WERI-Rb-1 (cell line): ENCODE results near the gene IQGAP2.

Source experiments
- DNase-seq: peaks from one replicate; pipeline ENCODE4 v3.0.0-alpha.2; 2020
- H3K27ac ChIP-seq: fragments of 250-450 bp; sonication (Bioruptor Pico); 2 replicates; pipeline ENCODE4 v1.5.1; 2020; ENCODE audit warnings: mild to moderate bottlenecking, moderate library complexity
- H3K27me3 ChIP-seq: fragments of 250-450 bp; sonication (Bioruptor Pico); 2 replicates; pipeline ENCODE4 v1.5.1; 2021; ENCODE audit warnings: mild to moderate bottlenecking, low read depth, moderate library complexity; ENCODE audit not compliant: insufficient read depth, severe bottlenecking
- H3K36me3 ChIP-seq: fragments of 250-450 bp; sonication (Bioruptor Pico); 2 replicates; pipeline ENCODE4 v1.5.1; 2020; ENCODE audit warnings: mild to moderate bottlenecking, moderate library complexity
- H3K4me3 ChIP-seq: 2 replicates; pipeline ENCODE4 v1.5.1; 2011; ENCODE audit warnings: low read depth, mild to moderate bottlenecking, control low read depth, low read length
- H3K9me3 ChIP-seq: fragments of 250-450 bp; sonication (Bioruptor Pico); 2 replicates; pipeline ENCODE4 v1.5.1; 2021; ENCODE audit warnings: mild to moderate bottlenecking, moderate library complexity; ENCODE audit not compliant: severe bottlenecking
- CTCF ChIP-seq: IDR thresholded peaks from 2 replicates; pipeline ENCODE4 v1.5.1; 2011; ENCODE audit warnings: low read depth, mild to moderate bottlenecking, control low read depth, inconsistent platforms, low read length

Gene IQGAP2

GRCh38 chr5:76404223-76405211 lies 1.4 kb downstream of the IQGAP2 start:
- H3K27ac ChIP-seq, result no peak overlapping the region; the same call in 1 of the 2 replicates
- H3K4me3 ChIP-seq, result peak overlapping the region; percentile 89
- H3K36me3 ChIP-seq, result no peaks in the 10 kb centered on the region
- H3K27me3 ChIP-seq, result no peaks in the 10 kb centered on the region
- no peaks in the 10 kb centered on the region for H3K9me3 ChIP-seq
- DNase-seq, result no peak
- TF ChIP-seq CTCF, result no peak

GRCh38 chr5:76406014-76406413 lies 2.9 kb downstream of the IQGAP2 start:
- DNase-seq, result no peak
- no peak for TF ChIP-seq CTCF
- Histone ChIP-seq H3K4me3 (no peak overlapping the region), H3K9me3 (no peaks in the 10 kb centered on the region), H3K36me3 (no peaks in the 10 kb centered on the region), H3K27me3 (no peaks in the 10 kb centered on the region), H3K27ac (no peak overlapping the region)

GRCh38 chr5:76406673-76407072 lies 3.6 kb downstream of the IQGAP2 start:
- H3K36me3 ChIP-seq, result no peaks in the 10 kb centered on the region
- no peak overlapping the region for H3K27ac ChIP-seq
- H3K4me3 ChIP-seq, result no peak overlapping the region
- no peaks in the 10 kb centered on the region for H3K9me3 ChIP-seq
- DNase-seq, result no peak
- H3K27me3 ChIP-seq, result no peaks in the 10 kb centered on the region
- no peak for TF ChIP-seq CTCF

GRCh38 chr5:76408104-76408654 lies 5.1 kb downstream of the IQGAP2 start:
- Histone ChIP-seq H3K9me3 (no peaks in the 10 kb centered on the region), H3K27ac (no peak overlapping the region), H3K36me3 (no peaks in the 10 kb centered on the region), H3K27me3 (no peaks in the 10 kb centered on the region), H3K4me3 (no peak overlapping the region)
- TF ChIP-seq CTCF, result no peak
- no peak for DNase-seq

- Histone ChIP-seq H3K4me3 (no peak overlapping the region), H3K27ac (no peak overlapping the region), H3K9me3 (no peaks in the 10 kb centered on the region), H3K27me3 (no peaks in the 10 kb centered on the region), H3K36me3 (no peaks in the 10 kb centered on the region)
- TF ChIP-seq CTCF, result no peak
- DNase-seq, result no peak
Observed at GRCh38 chr5:76412511-76412910, 9.4 kb downstream of the IQGAP2 start.
